Osteoblast (primary cell): ENCODE measurements around the gene KLHDC7A. TPM values are rescaled to one million over a fixed set of nuclear protein-coding genes. Genes with fewer than 3 reads are reported as not detected.

ENCODE experiments used
- DNase-seq: peaks from one replicate; pipeline ENCODE4 v3.0.0; 2011; ENCODE audit warnings: low spot score, mixed read lengths; ENCODE audit not compliant: insufficient read length; ENCODE audit errors: missing footprints
- H2AFZ ChIP-seq: 2 replicates; pipeline ENCODE4 v1.6.0; 2011; ENCODE audit warnings: mild to moderate bottlenecking, low read length
- H3K27ac ChIP-seq: 2 replicates; pipeline ENCODE4 v1.5.1; 2011; ENCODE audit warnings: mild to moderate bottlenecking, low read depth, low read length, moderate library complexity
- H3K27me3 ChIP-seq: 2 replicates; pipeline ENCODE4 v1.6.0; 2012; ENCODE audit warnings: mild to moderate bottlenecking, control low read depth, inconsistent platforms, low read length, moderate library complexity; ENCODE audit not compliant: insufficient read depth
- H3K36me3 ChIP-seq: 2 replicates; pipeline ENCODE4 v1.5.1; 2011; ENCODE audit warnings: mild to moderate bottlenecking, low read length, control low read depth, moderate library complexity; ENCODE audit not compliant: insufficient read depth
- H3K4me1 ChIP-seq: 2 replicates; pipeline ENCODE4 v1.5.1; 2011; ENCODE audit warnings: mild to moderate bottlenecking, low read length, control low read depth, moderate library complexity; ENCODE audit not compliant: insufficient read depth
- H3K4me2 ChIP-seq: 2 replicates; pipeline ENCODE4 v1.6.0; 2011; ENCODE audit warnings: mild to moderate bottlenecking, low read length; ENCODE audit not compliant: insufficient read depth
- H3K4me3 ChIP-seq: fragments of 200-600 bp; sonication (generic); 3 replicates; pipeline ENCODE4 v1.5.1; 2012; ENCODE audit warnings: mild to moderate bottlenecking, low read length, inconsistent platforms; ENCODE audit not compliant: insufficient read depth
- H3K79me2 ChIP-seq: 2 replicates; pipeline ENCODE4 v1.6.0; 2012; ENCODE audit warnings: mild to moderate bottlenecking, low read length, control low read depth, inconsistent platforms; ENCODE audit not compliant: insufficient read depth
- H3K9me3 ChIP-seq: 2 replicates; pipeline ENCODE4 v1.5.1; 2011; ENCODE audit warnings: low read depth, low read length, control low read depth
- H4K20me1 ChIP-seq: 2 replicates; pipeline ENCODE4 v1.6.0; 2012; ENCODE audit warnings: mild to moderate bottlenecking, low read length, control low read depth; ENCODE audit not compliant: insufficient read depth
- total RNA-seq: library from RNA; depleted of rRNA; stranded (reverse); fragments of >200 nt; gene quantifications from 2 replicates; pipeline ENCODE4 v1.2.3, GENCODE V29; 2012
- TF ChIP-seq, protein P1 (sequence below): IDR thresholded peaks from 2 replicates; pipeline ENCODE4 v1.5.1; 2011; ENCODE audit warnings: mild to moderate bottlenecking, low read depth, low read length, moderate library complexity; ENCODE audit errors: extremely low read depth

Gene KLHDC7A
- total RNA-seq, 1 donor: not detected

DNA sequence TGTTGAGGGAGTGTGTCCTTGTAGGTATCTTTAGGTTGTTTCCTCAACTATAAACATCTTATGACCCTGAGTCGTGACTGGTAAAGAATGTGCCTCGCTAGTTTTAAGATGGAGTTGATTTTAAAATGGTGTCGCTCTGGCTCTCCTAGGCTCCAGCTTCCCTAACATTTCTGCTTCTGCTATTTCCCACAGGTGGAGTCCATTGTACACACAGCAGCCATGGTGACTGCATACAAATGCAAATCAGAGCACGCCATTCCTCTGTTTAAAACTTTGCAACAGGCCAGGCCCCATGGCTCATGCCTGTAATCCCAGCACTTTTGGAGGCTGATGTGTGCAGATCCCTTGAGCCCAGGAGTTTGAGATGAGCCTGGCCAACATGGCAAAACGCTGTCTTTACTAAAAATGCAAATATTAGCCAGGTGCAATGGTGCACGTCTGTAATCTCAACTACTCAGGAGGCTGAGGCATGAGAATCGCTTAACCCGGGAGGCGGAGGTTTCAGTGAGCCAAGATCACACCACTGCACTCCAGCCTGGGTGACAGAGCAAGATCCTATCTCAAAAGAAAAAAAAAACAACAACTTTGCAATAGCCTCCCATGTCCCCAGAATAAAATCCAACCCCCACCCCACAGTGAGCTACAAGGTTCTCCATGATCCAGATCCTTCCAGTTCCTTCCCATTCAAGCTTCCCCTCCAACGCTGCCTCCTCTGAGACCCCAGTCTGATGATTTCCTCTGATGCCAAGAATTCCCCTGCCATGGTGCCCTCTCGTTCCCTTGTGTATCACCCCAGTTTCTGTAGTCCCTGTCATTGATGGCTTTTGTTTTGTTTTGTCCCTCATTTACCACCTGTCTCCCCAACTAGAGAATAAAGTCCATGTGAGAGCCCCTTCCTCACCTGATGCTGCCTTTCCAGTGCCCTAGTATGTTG lies 36.9 kb upstream of the KLHDC7A start:
- Histone ChIP-seq H4K20me1 (no peaks in the 10 kb centered on the region), H3K36me3 (no peaks in the 10 kb centered on the region), H3K4me1 (no peaks in the 10 kb centered on the region), H2AFZ (no peak overlapping the region), H3K4me3 (no peak overlapping the region), H3K9me3 (no peaks in the 10 kb centered on the region), H3K27me3 (no peaks in the 10 kb centered on the region), H3K27ac (no peak overlapping the region), H3K79me2 (no peaks in the 10 kb centered on the region), H3K4me2 (no peak overlapping the region)
- DNase-seq: no peak
- TF ChIP-seq, protein P1, sequence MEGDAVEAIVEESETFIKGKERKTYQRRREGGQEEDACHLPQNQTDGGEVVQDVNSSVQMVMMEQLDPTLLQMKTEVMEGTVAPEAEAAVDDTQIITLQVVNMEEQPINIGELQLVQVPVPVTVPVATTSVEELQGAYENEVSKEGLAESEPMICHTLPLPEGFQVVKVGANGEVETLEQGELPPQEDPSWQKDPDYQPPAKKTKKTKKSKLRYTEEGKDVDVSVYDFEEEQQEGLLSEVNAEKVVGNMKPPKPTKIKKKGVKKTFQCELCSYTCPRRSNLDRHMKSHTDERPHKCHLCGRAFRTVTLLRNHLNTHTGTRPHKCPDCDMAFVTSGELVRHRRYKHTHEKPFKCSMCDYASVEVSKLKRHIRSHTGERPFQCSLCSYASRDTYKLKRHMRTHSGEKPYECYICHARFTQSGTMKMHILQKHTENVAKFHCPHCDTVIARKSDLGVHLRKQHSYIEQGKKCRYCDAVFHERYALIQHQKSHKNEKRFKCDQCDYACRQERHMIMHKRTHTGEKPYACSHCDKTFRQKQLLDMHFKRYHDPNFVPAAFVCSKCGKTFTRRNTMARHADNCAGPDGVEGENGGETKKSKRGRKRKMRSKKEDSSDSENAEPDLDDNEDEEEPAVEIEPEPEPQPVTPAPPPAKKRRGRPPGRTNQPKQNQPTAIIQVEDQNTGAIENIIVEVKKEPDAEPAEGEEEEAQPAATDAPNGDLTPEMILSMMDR: no peak

DNA sequence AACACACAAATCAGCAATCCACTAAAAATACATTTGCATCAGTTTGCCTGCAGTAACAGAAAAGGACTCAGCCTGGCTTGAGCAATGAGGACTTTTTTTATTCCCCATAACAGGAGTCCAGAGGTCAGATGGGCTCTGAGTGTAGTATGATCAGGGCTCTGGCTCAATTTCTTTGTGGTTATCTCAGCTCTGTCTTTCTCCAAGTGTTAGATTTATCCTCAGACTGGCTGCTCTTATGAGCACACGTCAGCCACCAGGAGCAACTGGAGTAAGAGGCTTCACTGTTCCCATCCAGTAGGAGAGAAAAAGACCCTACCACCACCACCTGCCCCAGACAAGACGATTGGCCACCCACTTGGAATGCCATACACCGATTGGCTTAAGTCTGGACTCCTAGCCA lies 36.2 kb upstream of the KLHDC7A start:
- no peak overlapping the region for H3K4me2 ChIP-seq
- no peak overlapping the region for H2AFZ ChIP-seq
- H3K9me3 ChIP-seq: no peaks in the 10 kb centered on the region
- no peaks in the 10 kb centered on the region for H3K36me3 ChIP-seq
- no peak overlapping the region for H3K27ac ChIP-seq
- no peaks in the 10 kb centered on the region for H4K20me1 ChIP-seq
- H3K4me3 ChIP-seq: no peak overlapping the region
- no peaks in the 10 kb centered on the region for H3K4me1 ChIP-seq
- H3K79me2 ChIP-seq: no peaks in the 10 kb centered on the region
- TF ChIP-seq, protein P1: no peak
- no peak for DNase-seq
- no peaks in the 10 kb centered on the region for H3K27me3 ChIP-seq

DNA sequence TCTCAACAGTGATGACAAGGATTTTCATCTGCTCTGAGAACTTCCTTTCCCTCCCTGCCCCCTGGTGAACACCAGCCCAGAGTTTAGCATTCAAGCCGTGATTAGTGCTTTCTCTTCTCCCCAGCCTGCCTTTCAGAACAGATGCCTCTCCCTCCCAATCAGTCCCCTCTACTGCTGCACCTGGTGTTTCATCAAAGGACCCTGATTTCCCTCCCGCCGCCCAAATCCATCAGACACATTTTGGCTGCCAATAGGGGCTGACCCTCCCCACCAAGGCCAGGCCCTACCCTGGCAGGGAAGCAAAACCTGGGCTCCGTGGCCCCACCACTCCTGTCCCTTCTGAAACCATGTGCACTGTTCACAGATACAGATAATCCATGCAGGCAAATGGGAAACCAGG lies 34.0 kb upstream of the KLHDC7A start:
- no peaks in the 10 kb centered on the region for H3K27me3 ChIP-seq
- no peaks in the 10 kb centered on the region for H3K9me3 ChIP-seq
- H3K4me2 ChIP-seq: no peak overlapping the region
- no peak overlapping the region for H3K4me3 ChIP-seq
- H3K79me2 ChIP-seq: no peaks in the 10 kb centered on the region
- no peak for DNase-seq
- no peaks in the 10 kb centered on the region for H4K20me1 ChIP-seq
- TF ChIP-seq, protein P1: no peak
- H3K4me1 ChIP-seq: no peaks in the 10 kb centered on the region
- no peak overlapping the region for H2AFZ ChIP-seq
- H3K36me3 ChIP-seq: no peaks in the 10 kb centered on the region
- H3K27ac ChIP-seq: no peak overlapping the region

DNA sequence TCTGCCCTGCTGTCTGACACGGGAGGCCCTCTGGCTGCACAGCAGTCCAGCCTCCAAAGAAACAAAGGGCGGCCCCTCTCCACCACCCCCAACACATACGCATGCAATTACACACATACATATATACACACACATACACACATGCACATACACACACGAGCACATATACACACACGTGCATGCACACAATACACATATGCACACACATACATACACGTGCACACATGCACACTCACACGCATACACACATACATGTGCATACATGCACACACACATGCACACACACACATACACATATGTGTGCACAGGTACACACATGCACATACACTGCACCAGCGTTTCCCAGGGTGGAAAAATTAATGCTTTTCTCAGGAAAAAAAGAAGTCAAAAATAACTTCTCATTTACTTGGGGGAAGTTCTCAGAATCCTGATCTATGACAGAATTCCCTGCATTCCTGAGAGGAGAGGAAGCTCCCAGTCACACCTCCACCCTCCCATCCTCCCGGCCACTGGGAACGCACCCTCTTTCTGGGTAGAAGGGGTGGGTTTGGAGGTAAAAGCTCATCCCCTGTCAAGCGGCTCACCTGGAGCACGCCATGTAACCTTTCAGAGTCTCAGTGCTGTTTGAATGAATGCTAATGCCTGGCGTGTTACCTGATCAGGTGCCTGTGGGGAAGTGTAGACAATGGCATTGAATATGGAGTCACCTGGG lies 33.1 kb upstream of the KLHDC7A start:
- Histone ChIP-seq H2AFZ (no peak overlapping the region), H3K27me3 (no peaks in the 10 kb centered on the region), H4K20me1 (no peaks in the 10 kb centered on the region), H3K27ac (no peak overlapping the region), H3K4me3 (no peak overlapping the region), H3K4me1 (no peaks in the 10 kb centered on the region), H3K79me2 (no peaks in the 10 kb centered on the region), H3K36me3 (no peaks in the 10 kb centered on the region), H3K9me3 (no peaks in the 10 kb centered on the region), H3K4me2 (no peak overlapping the region)
- TF ChIP-seq, protein P1: no peak
- no peak for DNase-seq
